NCI-H69 (cell line): Measurements from ENCODE around the gene DENND10.
"Not testable (repeated sequence)": the region's sequence is repeated elsewhere in the genome, so short reads cannot be mapped to it uniquely, and the experiment has no call there.

Experiments used
- DNase-seq: peaks from one replicate; lab custom pipeline; 2025; lab: John Stamatoyannopoulos, UW

Gene DENND10

GRCh38 chr10:119132521-119133345, 28.8 kb downstream of the DENND10 start:
- DNase-seq, result no peak

DNA sequence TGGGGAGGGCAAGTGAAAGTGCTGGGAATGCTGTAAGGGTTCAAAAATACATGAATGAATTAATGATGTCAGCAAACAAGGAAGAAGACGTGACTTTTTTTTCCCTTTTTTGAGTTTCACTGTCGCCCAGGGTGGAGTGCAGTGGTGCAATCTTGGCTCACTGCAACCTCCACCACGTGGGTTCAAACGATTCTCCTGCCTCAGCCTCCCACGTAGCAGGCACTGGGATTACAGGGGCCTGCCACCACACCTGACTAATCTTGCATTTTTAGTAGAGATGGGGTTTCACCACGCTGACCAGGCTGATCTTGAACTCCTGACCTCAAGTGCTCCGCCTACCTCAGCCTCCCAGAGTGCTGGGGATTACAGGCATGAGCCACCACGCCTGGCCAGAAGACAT, 30.0 kb downstream of the DENND10 start:
- DNase-seq, result no peak

- no peak for DNase-seq
Measured at GRCh38 chr10:119135513-119135881, 31.6 kb downstream of the DENND10 start.

DNA sequence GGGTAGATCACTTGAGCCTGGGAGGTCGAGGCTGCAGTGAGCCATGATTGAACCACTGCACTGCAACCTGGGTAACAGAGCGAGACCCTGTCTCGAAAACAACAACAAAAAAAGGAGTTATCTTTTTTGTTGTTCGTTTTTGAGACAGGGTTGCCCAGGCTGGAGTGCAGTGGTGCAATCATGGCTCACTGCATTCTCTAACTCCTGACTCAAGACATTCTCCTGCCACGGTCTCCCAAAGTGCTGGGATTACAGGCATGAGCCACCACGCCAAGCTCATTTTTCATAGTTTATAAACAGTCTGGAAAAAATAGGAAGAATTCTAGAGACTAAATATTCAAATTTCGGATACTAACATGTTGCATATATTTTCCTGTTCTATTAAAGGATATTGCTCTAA, 32.2 kb downstream of the DENND10 start:
- no peak for DNase-seq

GRCh38 chr10:119137878-119138277, 34.0 kb downstream of the DENND10 start:
- not testable (repeated sequence) for DNase-seq

DNA sequence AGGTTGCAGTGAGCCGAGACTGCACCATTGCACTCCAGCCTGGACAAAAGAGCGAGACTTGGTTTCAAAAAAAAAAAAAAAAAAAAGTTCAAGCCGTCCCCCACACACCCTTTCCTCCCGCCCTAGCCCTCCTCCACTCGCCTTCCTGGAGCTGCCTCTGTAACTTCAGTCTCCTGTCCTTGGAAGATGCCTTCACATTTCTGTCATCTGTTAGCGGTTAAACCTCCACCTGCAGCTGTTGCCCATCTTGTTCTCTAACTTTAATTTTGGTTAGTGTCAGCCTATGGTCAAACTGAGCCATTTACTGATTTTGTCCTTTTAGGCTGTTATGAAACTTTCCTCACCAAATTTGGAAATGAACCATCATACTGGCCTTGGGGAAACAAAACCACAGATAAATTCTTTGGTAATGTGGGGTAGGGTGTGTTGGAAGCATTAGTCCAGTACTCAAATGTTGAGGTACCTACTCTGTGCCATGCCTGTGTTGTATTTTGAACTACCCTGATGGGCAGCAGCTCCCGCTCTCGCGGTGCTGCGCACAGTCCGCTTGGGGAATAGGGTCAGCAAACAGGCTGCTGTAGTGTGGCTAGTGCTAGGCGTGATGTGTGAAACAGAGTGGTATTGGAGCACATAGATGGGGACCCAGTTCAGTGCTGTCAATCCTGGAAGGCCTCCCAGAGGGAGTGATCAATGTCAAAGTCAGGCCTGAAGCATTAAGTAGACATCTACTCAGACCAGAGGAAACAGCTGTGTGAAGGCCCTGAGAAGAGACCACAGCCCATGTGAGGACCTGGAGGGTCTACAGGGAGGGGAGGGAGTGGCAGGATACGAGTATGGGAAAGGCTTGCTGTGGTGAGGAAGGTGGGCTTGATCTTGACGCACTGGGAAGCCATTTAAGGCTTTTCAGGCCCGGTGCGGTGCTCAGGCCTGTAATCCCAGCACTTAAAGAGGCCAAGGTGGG, 34.7 kb downstream of the DENND10 start:
- DNase-seq, result no peak

DNA sequence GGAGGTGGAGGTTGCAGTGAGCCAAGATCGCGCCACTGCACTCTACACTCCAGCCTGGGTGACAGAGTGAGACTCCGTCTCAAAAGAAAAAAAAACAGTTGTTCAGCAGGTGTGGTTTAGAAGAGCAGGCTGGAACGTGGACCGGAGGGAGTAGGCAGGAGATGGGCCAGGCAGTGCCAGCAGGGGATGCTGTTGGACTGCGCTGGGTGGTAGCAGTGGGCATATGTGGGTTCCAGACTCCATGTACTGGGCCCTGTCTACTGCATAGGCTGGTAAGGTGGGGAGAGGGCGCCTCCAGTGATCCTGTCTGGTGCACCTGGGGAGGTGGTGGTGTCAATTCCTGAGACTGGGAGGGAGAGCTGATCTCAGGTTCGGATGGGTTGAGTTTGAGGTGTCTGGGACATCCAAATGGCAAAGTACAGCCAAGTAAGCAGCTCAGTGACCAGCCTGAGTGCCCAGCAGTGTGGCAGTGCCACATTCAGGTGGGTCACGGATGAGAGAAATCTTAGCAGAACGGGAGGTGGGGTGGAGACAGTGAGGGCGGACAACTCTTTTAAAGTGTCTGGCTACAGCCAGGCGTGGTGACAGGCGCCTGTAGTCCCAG, 35.7 kb downstream of the DENND10 start:
- peak; percentile 8 for DNase-seq

GRCh38 chr10:119140603-119141245, 36.8 kb downstream of the DENND10 start:
- DNase-seq, result no peak

GRCh38 chr10:119143657-119144056, 39.7 kb downstream of the DENND10 start:
- no peak for DNase-seq

DNA sequence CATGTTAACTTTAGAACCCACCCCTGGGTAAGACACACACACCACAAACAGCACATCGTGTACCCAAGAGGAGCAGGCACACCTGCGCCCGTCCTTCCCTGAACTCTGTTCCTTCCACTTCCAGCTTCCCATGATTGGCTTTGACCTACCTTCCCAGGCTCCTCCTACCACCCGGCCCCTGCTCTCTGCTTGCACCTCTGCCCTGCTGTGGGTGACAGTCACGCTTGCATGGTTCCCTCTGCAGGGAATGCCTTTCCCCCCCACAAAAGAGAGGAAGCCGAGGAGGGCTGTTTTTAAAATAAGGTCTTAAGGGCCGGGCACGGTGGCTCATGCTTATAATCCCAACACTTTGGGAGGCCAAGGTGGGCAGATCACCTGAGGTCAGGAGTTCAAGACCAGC, 45.2 kb downstream of the DENND10 start:
- no peak for DNase-seq

GRCh38 chr10:119149729-119150128, 45.8 kb downstream of the DENND10 start:
- no peak for DNase-seq

GRCh38 chr10:119151601-119152000, 47.7 kb downstream of the DENND10 start:
- not testable (repeated sequence) for DNase-seq

DNA sequence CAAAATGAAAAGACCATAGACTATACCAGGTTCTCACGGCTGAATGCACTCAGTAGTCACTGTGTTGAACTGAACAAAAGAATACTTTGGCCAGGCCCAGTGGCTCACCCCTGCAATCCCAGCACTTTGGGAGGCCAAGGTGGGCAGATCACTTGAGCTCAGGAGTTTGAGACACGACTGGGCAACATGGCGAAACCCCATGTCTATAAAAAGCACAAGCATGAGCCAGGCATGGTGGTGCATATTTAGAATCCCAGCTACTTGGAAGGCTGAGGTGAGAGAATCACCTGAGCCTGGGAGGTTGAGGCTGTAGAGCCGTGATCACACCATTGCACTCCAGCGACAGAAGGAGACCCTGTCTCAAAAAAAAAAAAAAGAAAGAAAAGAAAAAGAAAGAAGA, 49.1 kb downstream of the DENND10 start:
- DNase-seq, result no peak

DNA sequence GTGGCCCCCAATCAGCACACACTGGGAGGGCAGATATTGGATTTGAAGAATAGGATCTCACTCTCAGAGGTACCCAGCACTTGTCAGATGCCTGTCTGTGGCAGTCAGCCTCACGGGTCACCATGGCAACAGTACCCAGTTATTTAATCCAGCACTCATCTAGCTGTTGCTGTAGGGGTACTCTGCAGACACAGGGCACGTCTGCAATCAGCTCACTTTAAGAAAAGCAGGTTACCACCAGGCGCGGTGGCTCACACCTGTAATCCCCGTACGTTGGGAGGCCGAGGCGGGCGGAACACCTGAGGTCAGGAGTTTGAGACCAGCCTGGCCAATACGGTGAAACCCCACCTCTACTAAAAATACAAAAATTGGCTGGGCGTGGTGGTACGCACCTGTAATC, 49.7 kb downstream of the DENND10 start:
- no peak for DNase-seq

DNA sequence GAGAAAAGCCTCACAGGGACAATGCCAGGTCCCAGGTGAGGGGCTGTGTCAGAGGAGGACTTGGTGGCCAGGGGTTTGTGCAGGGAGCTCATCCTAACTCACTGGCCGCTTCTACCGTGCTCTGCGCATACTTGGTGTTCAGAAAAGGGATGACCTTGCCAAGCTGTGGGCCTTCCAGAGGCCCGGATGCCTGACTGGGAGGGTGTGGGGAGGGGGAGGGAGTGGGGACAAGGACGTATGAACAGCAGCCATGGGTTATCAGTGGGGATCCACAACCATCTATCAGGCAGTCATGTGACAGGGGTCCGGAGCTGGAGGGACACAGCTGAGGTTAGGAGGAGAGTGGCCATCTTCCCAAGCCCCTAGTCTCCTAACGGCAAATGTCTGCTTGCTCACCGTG, 55.4 kb downstream of the DENND10 start:
- DNase-seq, result no peak

GRCh38 chr10:119161680-119162451, 58.0 kb downstream of the DENND10 start:
- no peak for DNase-seq

DNA sequence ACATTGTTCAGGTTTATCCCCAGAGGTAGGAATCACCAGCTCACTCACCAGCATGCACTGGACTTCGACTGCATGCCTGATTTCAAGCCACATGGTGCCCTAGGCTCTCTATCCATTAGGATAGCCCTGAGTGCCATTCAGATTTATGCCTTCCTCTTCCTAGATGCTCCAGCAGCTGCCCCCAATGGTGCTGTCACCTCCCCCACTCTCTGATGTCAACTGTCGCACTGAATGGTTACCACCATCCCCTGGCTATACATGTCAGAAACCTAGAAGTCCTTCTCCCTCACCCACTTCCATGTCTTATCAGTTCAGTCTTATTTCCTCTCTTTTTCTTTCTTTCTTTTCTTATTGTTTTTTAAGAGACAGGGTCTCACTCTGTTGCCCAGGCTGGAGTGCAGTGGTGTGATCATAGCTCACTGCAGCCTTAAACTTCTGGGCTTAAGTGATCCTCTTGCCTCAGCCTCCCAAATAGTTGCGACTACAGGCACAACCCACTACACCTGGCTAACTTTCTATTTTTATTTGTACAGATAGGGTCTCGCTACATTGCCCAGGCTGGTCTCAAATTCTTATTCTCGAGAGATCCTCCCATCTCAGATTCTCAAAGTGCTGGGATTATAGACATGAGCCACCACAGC, 58.7 kb downstream of the DENND10 start:
- no peak for DNase-seq

- DNase-seq, result peak; percentile 80
Measured at GRCh38 chr10:119165171-119166117, 61.5 kb downstream of the DENND10 start, which contains the start of gene SFXN4. Gene SFXN4 (minus strand): TSS chr10:119165714. CDS start chr10:119165647, 67 bp downstream.

DNA sequence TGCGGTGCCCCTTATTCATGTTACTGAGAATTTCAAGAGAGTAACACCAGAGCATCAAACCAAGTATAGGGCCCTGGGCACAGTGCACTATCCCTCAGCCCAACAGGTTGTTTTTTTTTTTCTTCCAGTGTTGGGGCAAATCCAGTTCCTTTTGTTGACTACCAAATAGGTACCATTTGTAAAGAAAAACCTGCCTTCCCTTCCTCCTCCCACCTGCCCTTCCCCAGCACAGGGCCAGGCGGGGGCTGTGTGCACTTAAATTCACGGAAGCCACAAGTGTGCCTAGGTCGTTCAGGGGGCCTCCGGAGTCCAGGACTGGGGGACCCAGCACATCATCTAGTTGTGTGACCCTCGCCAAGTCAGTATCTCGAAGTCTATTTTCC, 62.2 kb downstream of the DENND10 start:
- no peak for DNase-seq

- DNase-seq, result no peak
Measured at GRCh38 chr10:119166564-119166963, 62.7 kb downstream of the DENND10 start.
